Neural cell (in vitro differentiated cells): ENCODE data around the gene IFRD1. TPM values are rescaled to one million over a fixed set of nuclear protein-coding genes. Genes with fewer than 3 reads are reported as not detected.

Experiments used
- H2AFZ ChIP-seq: fragments of 200-600, 300-800 bp; sonication (generic), shearing (Covaris generic); 2 replicates; pipeline ENCODE4 v1.6.0; 2014; ENCODE audit warnings: low read depth, mild to moderate bottlenecking, antibody characterized with exemption, low read length, moderate library complexity
- H3F3A ChIP-seq: fragments of 200-600 bp; shearing (Covaris generic); 2 replicates; pipeline ENCODE4 v1.6.1; 2016; ENCODE audit warnings: mild to moderate bottlenecking, moderate library complexity, mixed read lengths, antibody characterized with exemption, low read length; ENCODE audit not compliant: insufficient read depth, poor library complexity, severe bottlenecking
- H3K27ac ChIP-seq: fragments of 200-600, 300-800 bp; sonication (generic), shearing (Covaris generic); 2 replicates; pipeline ENCODE4 v1.5.1; 2014; ENCODE audit warnings: mild to moderate bottlenecking, low read length, moderate library complexity
- H3K27me3 ChIP-seq: fragments of 300-800, 200-600 bp; sonication (generic), shearing (Covaris generic); 2 replicates; pipeline ENCODE4 v1.6.0; 2014; ENCODE audit warnings: mild to moderate bottlenecking, low read depth, low read length, moderate library complexity; ENCODE audit not compliant: insufficient read depth
- H3K36me3 ChIP-seq: fragments of 300-800, 200-600 bp; sonication (generic), shearing (Covaris generic); 2 replicates; pipeline ENCODE4 v1.5.1; 2014; ENCODE audit warnings: mild to moderate bottlenecking, antibody characterized with exemption, low read length, moderate library complexity; ENCODE audit not compliant: insufficient read depth
- H3K4me2 ChIP-seq: fragments of 300-800, 200-600 bp; sonication (generic), shearing (Covaris generic); 2 replicates; pipeline ENCODE4 v1.6.0; 2014; ENCODE audit warnings: mild to moderate bottlenecking, low read length
- H3K4me3 ChIP-seq: fragments of 300-800, 200-600 bp; sonication (generic), shearing (Covaris generic); 2 replicates; pipeline ENCODE4 v1.5.1; 2014; ENCODE audit warnings: mild to moderate bottlenecking, low read length, moderate library complexity
- H3K79me2 ChIP-seq: fragments of 200-600 bp; shearing (Covaris generic); replicated peaks from 2 replicates; pipeline ENCODE4 v1.6.0; 2014; ENCODE audit warnings: mild to moderate bottlenecking, low read length, moderate library complexity; ENCODE audit not compliant: insufficient read depth
- H3K9ac ChIP-seq: fragments of 300-800, 200-600 bp; sonication (generic), shearing (Covaris generic); 2 replicates; pipeline ENCODE4 v1.6.1; 2016; ENCODE audit warnings: mild to moderate bottlenecking, low read length, mixed read lengths
- H3K9me2 ChIP-seq: fragments of 200-600 bp; shearing (Covaris generic); 2 replicates; pipeline ENCODE4 v1.6.1; 2016; ENCODE audit warnings: mild to moderate bottlenecking, low read length, mixed read lengths; ENCODE audit not compliant: insufficient read depth
- H3K9me3 ChIP-seq: fragments of 200-600, 300-800 bp; sonication (generic), shearing (Covaris generic); 2 replicates; pipeline ENCODE4 v1.6.1; 2016; ENCODE audit warnings: mild to moderate bottlenecking, mixed run types, low read length, moderate library complexity, mixed read lengths
- H4K20me1 ChIP-seq: fragments of 200-600 bp; shearing (Covaris generic); 2 replicates; pipeline ENCODE4 v1.6.1; 2016; ENCODE audit warnings: mild to moderate bottlenecking, mixed run types; ENCODE audit not compliant: insufficient read depth
- CTCF ChIP-seq: fragments of 450-650 bp; IDR thresholded peaks from 2 replicates; pipeline ENCODE4 v1.5.1; 2014; ENCODE audit warnings: antibody characterized with exemption, mild to moderate bottlenecking, moderate library complexity; ENCODE audit not compliant: poor library complexity, severe bottlenecking
- EP300 ChIP-seq: fragments of 450-650 bp; conservative IDR thresholded peaks from 2 replicates; pipeline ENCODE4 v1.6.1; 2014; ENCODE audit warnings: antibody characterized with exemption, mild to moderate bottlenecking, moderate library complexity; ENCODE audit not compliant: poor library complexity, severe bottlenecking
- EZH2 ChIP-seq: fragments of 200-600, 300-800 bp; shearing (Covaris generic), sonication (generic); IDR thresholded peaks from 2 replicates; pipeline ENCODE4 v1.6.1; 2014; ENCODE audit warnings: antibody characterized with exemption, low read length, borderline replicate concordance, mild to moderate bottlenecking; ENCODE audit not compliant: insufficient read depth, poor library complexity, severe bottlenecking
- MXI1 ChIP-seq: fragments of 450-650 bp; conservative IDR thresholded peaks from 2 replicates; pipeline ENCODE4 v1.6.1; 2014; ENCODE audit warnings: antibody characterized with exemption, mild to moderate bottlenecking; ENCODE audit not compliant: poor library complexity, severe bottlenecking
- POLR2AphosphoS5 ChIP-seq: IDR thresholded peaks from 2 replicates; pipeline ENCODE4 v1.6.1; 2012
- RAD21 ChIP-seq: fragments of 450-650 bp; conservative IDR thresholded peaks from 2 replicates; pipeline ENCODE4 v1.6.1; 2014; ENCODE audit warnings: antibody characterized with exemption, mild to moderate bottlenecking, moderate library complexity
- REST ChIP-seq: IDR thresholded peaks from 2 replicates; pipeline ENCODE4 v1.6.1; 2012; ENCODE audit warnings: borderline replicate concordance
- SMC3 ChIP-seq: fragments of 450-650 bp; conservative IDR thresholded peaks from 2 replicates; pipeline ENCODE4 v1.6.1; 2014; ENCODE audit warnings: antibody characterized with exemption, mild to moderate bottlenecking, moderate library complexity; ENCODE audit not compliant: poor library complexity
- TAF1 ChIP-seq: IDR thresholded peaks from 2 replicates; pipeline ENCODE4 v1.6.1; 2012; ENCODE audit warnings: low read depth
- polyA plus RNA-seq: library from polyadenylated mRNA; depleted of rRNA; stranded (reverse); fragments of >200 nt; gene quantifications from 2 replicates; pipeline ENCODE4 v1.2.3, GENCODE V29; 2014

IFRD1 gene
- polyA plus RNA-seq, 1 donor from 2014 or later: 270 TPM

- H3K79me2 ChIP-seq: no peaks in the 10 kb centered on the region
- no peaks in the 10 kb centered on the region for H3K36me3 ChIP-seq
- H3K27me3 ChIP-seq: no peaks in the 10 kb centered on the region
- H3K9me2 ChIP-seq: no peaks in the 10 kb centered on the region
- H3K9me3 ChIP-seq: no peaks in the 10 kb centered on the region
- TF ChIP-seq RAD21: no peak
- no peak for TF ChIP-seq EZH2
- no peak for TF ChIP-seq REST
- TF ChIP-seq MXI1: no peak
- no peak for TF ChIP-seq SMC3
- no peak for TF ChIP-seq TAF1
- no peak for TF ChIP-seq EP300
- no peak for TF ChIP-seq POLR2AphosphoS5
- TF ChIP-seq CTCF: no peak
- H3K4me2 ChIP-seq: no peak overlapping the region
- no peak overlapping the region for H2AFZ ChIP-seq
- no peak overlapping the region for H3K27ac ChIP-seq
- no peak overlapping the region for H3K9ac ChIP-seq
- no peaks in the 10 kb centered on the region for H4K20me1 ChIP-seq
- H3F3A ChIP-seq: no peaks in the 10 kb centered on the region
- no peak overlapping the region for H3K4me3 ChIP-seq
These were observed 18.5 kb upstream of the IFRD1 start for GRCh38 chr7:112431803-112432202.

- Histone ChIP-seq H3K27me3 (no peaks in the 10 kb centered on the region), H3K9ac (no peak overlapping the region), H2AFZ (no peak overlapping the region)
These were observed 17.0 kb upstream of the IFRD1 start for GRCh38 chr7:112433289-112433688.

More at GRCh38 chr7:112433289-112433688, 17.0 kb upstream of the IFRD1 start:
- H3K79me2 ChIP-seq: no peaks in the 10 kb centered on the region
- no peaks in the 10 kb centered on the region for H3K9me3 ChIP-seq
- no peak overlapping the region for H3K4me3 ChIP-seq
- TF ChIP-seq POLR2AphosphoS5: no peak
- TF ChIP-seq SMC3: no peak
- no peak for TF ChIP-seq MXI1
- no peak for TF ChIP-seq EZH2
- TF ChIP-seq TAF1: no peak
- no peak for TF ChIP-seq REST
- no peak for TF ChIP-seq EP300
- no peak for TF ChIP-seq RAD21
- TF ChIP-seq CTCF: no peak
- H3K4me2 ChIP-seq: no peak overlapping the region
- H3K27ac ChIP-seq: no peak overlapping the region
- no peaks in the 10 kb centered on the region for H3F3A ChIP-seq
- no peaks in the 10 kb centered on the region for H3K9me2 ChIP-seq
- H3K36me3 ChIP-seq: no peaks in the 10 kb centered on the region
- no peaks in the 10 kb centered on the region for H4K20me1 ChIP-seq
